GM12891 (cell line): ENCODE data around the gene HOXB3.

Experiments
- POLR2AphosphoS5 ChIP-seq: IDR thresholded peaks from 2 replicates; pipeline ENCODE4 v1.6.1; 2011; ENCODE audit warnings: low read depth, low read length, control low read depth
- POU2F2 ChIP-seq: IDR thresholded peaks from 2 replicates; pipeline ENCODE4 v1.6.1; 2011; ENCODE audit warnings: low read depth, mild to moderate bottlenecking, control low read depth, low read length, moderate library complexity

DNA sequence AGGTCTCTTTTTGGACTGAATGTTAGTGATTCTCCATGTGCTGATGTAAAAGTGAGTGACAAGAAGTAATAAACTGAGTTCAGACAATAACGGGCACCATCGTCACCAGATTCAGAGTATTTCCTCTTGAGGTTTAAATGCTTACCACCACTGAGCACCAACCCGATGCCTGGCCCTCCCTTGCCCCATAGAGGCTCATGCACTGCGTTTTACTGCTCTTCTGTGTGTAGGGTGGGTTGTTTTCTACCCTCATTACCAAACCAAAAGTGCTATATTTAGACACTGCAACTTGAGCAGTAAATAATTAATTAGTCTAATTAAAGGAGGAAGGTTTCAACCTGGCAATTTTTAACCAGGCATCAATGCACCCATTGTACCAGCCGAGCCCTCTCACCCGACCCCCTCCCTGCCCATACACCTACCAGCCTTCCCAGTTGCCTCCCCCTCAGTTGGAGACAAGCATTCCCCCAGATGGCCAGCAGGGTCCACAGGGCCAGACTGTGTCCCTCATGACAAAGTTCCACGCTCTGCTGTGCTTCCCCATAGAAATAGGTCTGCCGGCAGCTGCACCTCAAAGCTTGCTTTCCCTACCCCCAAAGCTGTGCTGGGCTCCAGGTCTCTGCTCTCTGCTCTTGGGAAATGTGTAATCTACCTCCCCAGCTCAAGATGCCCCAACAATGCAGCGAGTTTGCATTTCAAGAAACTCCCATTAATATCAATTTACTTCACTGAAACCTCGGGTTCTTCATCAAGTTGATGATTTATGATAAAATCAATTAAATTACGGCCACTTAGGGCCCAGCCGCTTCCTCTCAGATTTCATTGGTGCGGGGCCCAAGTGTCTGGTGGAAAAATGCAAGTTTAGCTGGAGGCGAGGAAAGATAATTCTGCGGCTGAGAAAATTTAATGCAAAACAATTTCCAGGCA is 27.9 kb downstream of the HOXB3 start:
- TF ChIP-seq POLR2AphosphoS5 (no peak), POU2F2 (no peak)
